Right lobe of liver (tissue), 4 donors: Measurements from ENCODE around the gene AUNIP.

Experiments used
- POLR2A ChIP-seq: fragments of 450-650 bp; IDR thresholded peaks from one replicate; pipeline ENCODE4 v1.6.1; 2017; ENCODE audit warnings: antibody characterized with exemption, mild to moderate bottlenecking
- TF ChIP-seq, protein P1 (sequence below), 4 donors: fragments of 200-600 bp in 3 of 4; fragments of 450-650 bp in 1 of 4; IDR thresholded peaks; one replicate each; pipeline versions ENCODE4 v1.5.1 to v1.8.0; 2016 to 2022; ENCODE audit warnings: antibody characterized with exemption in 4 of 4, mild to moderate bottlenecking in 2 of 4
- donor health status: DM: no; HTN: no; CAD: no.
- donor health status: DM: no; HTN: no; CAD: no.
- donor health status: DM: no; HTN: yes; CAD: no.

GRCh38 chr1:25814549-25815087 is 44.6 kb downstream of the AUNIP start:
- TF ChIP-seq, protein P1, sequence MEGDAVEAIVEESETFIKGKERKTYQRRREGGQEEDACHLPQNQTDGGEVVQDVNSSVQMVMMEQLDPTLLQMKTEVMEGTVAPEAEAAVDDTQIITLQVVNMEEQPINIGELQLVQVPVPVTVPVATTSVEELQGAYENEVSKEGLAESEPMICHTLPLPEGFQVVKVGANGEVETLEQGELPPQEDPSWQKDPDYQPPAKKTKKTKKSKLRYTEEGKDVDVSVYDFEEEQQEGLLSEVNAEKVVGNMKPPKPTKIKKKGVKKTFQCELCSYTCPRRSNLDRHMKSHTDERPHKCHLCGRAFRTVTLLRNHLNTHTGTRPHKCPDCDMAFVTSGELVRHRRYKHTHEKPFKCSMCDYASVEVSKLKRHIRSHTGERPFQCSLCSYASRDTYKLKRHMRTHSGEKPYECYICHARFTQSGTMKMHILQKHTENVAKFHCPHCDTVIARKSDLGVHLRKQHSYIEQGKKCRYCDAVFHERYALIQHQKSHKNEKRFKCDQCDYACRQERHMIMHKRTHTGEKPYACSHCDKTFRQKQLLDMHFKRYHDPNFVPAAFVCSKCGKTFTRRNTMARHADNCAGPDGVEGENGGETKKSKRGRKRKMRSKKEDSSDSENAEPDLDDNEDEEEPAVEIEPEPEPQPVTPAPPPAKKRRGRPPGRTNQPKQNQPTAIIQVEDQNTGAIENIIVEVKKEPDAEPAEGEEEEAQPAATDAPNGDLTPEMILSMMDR (IDR thresholded peaks at IDR 0.05): no peak
- TF ChIP-seq POLR2A: no peak
